Measurements from ENCODE around the gene CHN1. TPM values are rescaled to one million over a fixed set of nuclear protein-coding genes. Genes with fewer than 3 reads are reported as not detected.
A peak's percentile ranks its signal among the peaks of the same experiment; 100 is the strongest.

The CHN1 gene
- total RNA-seq, 4 donors from 2014 or later, result 0.66 to 4.7 (median 2.4) TPM

DNA sequence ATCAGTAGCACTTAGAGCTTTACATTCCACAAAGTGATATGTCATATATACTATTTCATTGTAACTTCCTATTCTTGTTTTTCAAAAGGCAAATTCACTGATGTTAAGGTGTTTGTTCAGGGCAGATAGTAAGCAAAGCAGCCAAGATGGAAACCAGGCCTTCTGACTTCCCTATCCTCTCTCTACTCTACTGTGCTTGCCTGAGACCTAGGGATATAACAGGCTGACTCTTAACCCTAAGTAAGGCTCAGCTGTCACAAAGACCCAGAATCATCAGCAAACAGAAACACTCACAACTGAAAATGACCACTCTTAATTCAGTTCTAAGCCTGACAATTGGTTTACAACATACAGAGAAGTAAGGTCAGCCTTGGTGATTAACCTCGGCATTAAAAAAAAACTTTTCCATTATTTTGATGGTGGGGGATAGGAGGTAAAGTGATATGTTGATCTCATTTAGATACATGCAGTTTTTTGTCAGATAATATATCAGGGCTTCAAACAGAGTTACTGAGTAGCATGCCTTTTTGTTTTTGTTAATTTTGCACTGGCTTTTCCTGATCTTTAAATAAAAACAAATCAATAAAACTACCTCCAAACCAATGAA, 145.5 kb downstream of the CHN1 start:
- Histone ChIP-seq H3K4me1 (no peaks in the 10 kb centered on the region), H3K36me3 (no peaks in the 10 kb centered on the region), H3K4me3 (no peak overlapping the region), H3K9me3 (no peaks in the 10 kb centered on the region), H3K27me3 (no peaks in the 10 kb centered on the region), H3K27ac (no peak overlapping the region)
- in situ Hi-C loops (cut with MboI; ENCODE audit: low sequenced_read_pairs in 4 of 4), result no loop called here
- ATAC-seq (no peak), DNase-seq (no peak)
- TF ChIP-seq POLR2A (IDR thresholded peaks at IDR 0.05), result no peak
- TF ChIP-seq, protein P1, sequence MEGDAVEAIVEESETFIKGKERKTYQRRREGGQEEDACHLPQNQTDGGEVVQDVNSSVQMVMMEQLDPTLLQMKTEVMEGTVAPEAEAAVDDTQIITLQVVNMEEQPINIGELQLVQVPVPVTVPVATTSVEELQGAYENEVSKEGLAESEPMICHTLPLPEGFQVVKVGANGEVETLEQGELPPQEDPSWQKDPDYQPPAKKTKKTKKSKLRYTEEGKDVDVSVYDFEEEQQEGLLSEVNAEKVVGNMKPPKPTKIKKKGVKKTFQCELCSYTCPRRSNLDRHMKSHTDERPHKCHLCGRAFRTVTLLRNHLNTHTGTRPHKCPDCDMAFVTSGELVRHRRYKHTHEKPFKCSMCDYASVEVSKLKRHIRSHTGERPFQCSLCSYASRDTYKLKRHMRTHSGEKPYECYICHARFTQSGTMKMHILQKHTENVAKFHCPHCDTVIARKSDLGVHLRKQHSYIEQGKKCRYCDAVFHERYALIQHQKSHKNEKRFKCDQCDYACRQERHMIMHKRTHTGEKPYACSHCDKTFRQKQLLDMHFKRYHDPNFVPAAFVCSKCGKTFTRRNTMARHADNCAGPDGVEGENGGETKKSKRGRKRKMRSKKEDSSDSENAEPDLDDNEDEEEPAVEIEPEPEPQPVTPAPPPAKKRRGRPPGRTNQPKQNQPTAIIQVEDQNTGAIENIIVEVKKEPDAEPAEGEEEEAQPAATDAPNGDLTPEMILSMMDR (IDR thresholded peaks at IDR 0.05 in 4 of 5, conservative IDR thresholded peaks at IDR 0.05 in 1 of 5), result no peak
- intact Hi-C loops (cut with DNase I; ENCODE audit: low total_unique reads), result no loop called here

DNA sequence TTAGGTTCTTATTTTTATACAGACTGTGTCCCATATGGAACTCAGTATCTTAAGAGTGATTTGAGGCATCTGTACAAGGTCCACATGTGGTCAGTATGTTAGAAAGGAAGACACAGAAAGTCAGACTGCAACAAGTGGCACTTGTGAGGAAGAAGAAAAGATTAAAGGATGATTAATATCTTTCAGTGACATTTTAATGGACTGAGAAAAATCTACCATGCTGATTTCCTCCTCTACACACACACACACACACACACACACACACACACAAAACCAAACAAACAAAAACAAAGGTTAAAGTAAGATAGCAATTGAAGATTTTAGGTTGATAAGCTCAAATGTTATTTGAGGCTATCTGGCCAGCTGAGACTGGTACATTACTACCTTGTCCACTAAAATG, 146.4 kb downstream of the CHN1 start:
- ATAC-seq, result no peak
- in situ Hi-C loops (cut with MboI; ENCODE audit: low sequenced_read_pairs in 4 of 4), result no loop called here
- intact Hi-C loops (cut with DNase I; ENCODE audit: low total_unique reads), result no loop called here

DNA sequence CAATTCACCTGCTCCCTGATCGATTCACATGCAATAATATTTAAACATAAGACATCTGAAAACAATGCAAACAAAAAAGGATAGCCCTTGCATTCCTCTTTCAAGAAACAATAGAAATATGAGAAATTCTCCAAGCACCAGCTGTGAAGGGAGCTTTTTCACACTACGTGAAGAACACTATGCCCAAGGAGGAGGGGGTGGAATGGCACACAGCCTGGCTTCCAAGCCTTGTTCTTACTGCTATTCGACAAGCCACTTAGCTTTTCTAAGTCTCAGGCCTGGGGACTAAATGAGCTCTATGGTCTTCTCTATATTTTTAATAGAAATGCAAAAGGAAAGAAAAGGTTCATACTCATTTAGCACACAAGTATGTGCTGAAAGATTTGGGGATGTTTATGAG, 148.7 kb downstream of the CHN1 start:
- in situ Hi-C loops (cut with MboI; ENCODE audit: low sequenced_read_pairs in 4 of 4), result no loop called here
- no peaks in the 10 kb centered on the region for H3K27me3 ChIP-seq
- intact Hi-C loops (cut with DNase I; ENCODE audit: low total_unique reads), result no loop called here

More for the DNA sequence above, 146.4 kb downstream of the CHN1 start:
- Histone ChIP-seq H3K36me3 (no peaks in the 10 kb centered on the region), H3K9me3 (no peaks in the 10 kb centered on the region), H3K27ac (no peak overlapping the region), H3K4me1 (no peaks in the 10 kb centered on the region), H3K27me3 (no peaks in the 10 kb centered on the region), H3K4me3 (no peak overlapping the region)
- DNase-seq, result no peak
- TF ChIP-seq, protein P1 (IDR thresholded peaks at IDR 0.05 in 4 of 5, conservative IDR thresholded peaks at IDR 0.05 in 1 of 5), result no peak
- TF ChIP-seq POLR2A (IDR thresholded peaks at IDR 0.05), result no peak

DNA sequence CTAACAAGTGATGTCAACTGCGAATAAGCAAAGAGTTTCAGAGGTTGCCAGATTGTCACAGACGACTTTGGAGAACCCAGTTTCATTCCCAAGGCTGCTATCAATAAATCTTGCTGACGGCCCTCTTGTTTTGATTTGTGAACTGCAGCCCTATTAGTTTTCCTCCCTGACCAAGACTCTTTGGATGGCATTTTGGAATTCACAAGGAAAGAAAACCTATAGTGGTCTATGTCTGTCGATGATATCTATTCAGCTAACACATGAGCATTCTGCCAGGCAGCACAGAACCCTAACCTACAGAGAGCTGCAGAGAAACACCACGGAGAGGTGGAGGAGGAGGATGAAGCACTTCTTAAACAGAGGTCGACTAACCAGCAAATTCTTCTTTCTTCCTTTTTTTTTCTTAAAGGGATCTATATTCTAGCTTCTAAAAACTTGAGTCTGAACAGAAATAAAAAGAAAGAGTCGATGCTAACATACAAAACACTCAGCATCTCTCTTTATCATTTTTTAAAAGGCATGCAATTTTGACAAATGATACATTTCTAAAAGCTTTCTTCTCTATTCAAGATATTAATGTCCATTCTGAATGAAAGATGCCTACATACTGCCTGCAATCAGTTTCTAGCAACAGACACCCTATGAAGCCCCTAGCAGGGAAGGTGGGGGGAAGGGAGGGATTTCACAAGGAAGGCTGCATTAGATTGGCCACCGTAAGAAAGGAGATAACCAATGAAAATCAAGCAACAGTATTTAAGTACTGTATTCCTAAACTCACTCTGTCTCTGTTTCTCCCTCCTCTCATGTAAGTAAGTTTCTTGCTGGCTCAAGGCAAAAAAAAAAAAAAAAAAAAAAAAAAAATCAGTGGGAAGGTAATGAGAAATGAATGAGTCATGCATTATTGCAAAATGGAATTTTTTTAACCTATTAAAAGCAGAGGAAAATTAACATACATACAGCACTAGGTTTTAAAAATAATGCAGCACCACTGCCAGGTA, 157.9 kb downstream of the CHN1 start:
- intact Hi-C loops (cut with DNase I; ENCODE audit: low total_unique reads) (no loop called here), in situ Hi-C loops (cut with MboI; ENCODE audit: low sequenced_read_pairs in 4 of 4) (no loop called here)
- TF ChIP-seq, protein P1 (IDR thresholded peaks at IDR 0.05 in 4 of 5, conservative IDR thresholded peaks at IDR 0.05 in 1 of 5), result no peak
- no peak for TF ChIP-seq POLR2A (IDR thresholded peaks at IDR 0.05)
- no peaks in the 10 kb centered on the region for H3K4me1 ChIP-seq
- H3K36me3 ChIP-seq, result no peaks in the 10 kb centered on the region
- DNase-seq (no peak), ATAC-seq (peak in 1 of 2 donors; percentile 18)
- H3K4me3 ChIP-seq, result peak overlapping the region in 1 of 4 donors; percentile 22
- no peaks in the 10 kb centered on the region for H3K9me3 ChIP-seq
- H3K27ac ChIP-seq, result no peak overlapping the region
- no peaks in the 10 kb centered on the region for H3K27me3 ChIP-seq

More for the DNA sequence above, 148.7 kb downstream of the CHN1 start:
- no peak overlapping the region for H3K4me3 ChIP-seq
- H3K36me3 ChIP-seq, result no peaks in the 10 kb centered on the region
- H3K27ac ChIP-seq, result no peak overlapping the region
- no peaks in the 10 kb centered on the region for H3K9me3 ChIP-seq
- no peaks in the 10 kb centered on the region for H3K4me1 ChIP-seq
- ATAC-seq, result no peak
- DNase-seq, result no peak
- TF ChIP-seq POLR2A (IDR thresholded peaks at IDR 0.05), result no peak
- TF ChIP-seq, protein P1 (IDR thresholded peaks at IDR 0.05 in 4 of 5, conservative IDR thresholded peaks at IDR 0.05 in 1 of 5), result no peak

Data from gastrocnemius medialis (tissue), 4 donors.